ENCODE data around the gene ZKSCAN5.
"Not testable (repeated sequence)": the region's sequence is repeated elsewhere in the genome, so short reads cannot be mapped to it uniquely, and the experiment has no call there.

The ZKSCAN5 gene

GRCh38 chr7:99497766-99498545, 6.5 kb upstream of the ZKSCAN5 start:
- no peak for DNase-seq (ENCODE audit: low read depth)

DNA sequence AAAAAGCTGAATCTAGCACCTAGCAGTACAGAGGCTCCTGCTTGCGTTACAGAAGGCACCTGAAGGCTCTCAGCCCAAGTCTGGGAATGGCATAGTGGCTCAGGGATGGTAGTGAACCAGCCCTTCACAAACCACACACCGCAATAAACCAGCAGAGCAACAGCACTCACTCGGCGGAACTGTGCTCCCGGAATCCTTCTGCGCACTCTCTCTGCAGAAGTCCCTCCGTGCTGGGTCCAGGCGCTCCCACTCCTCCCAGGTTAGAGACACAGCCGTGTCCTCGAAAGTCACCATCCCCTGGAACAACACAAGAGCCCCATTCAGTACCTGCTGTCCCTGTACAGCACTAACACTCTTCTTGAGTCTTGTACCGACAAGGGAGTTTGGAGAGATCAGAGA, 5.9 kb upstream of the ZKSCAN5 start:
- no peak for DNase-seq (ENCODE audit: low read depth)

GRCh38 chr7:99499371-99499720, 5.1 kb upstream of the ZKSCAN5 start:
- DNase-seq (ENCODE audit: low read depth): peak; percentile 24

GRCh38 chr7:99499721-99500636, 4.5 kb upstream of the ZKSCAN5 start, which contains the start of gene ZNF394:
TSS of gene ZNF394 (minus strand) at chr7:99500281. CDS start at chr7:99500093, 188 bp downstream.
- DNase-seq (ENCODE audit: low read depth): peak; percentile 91

DNA sequence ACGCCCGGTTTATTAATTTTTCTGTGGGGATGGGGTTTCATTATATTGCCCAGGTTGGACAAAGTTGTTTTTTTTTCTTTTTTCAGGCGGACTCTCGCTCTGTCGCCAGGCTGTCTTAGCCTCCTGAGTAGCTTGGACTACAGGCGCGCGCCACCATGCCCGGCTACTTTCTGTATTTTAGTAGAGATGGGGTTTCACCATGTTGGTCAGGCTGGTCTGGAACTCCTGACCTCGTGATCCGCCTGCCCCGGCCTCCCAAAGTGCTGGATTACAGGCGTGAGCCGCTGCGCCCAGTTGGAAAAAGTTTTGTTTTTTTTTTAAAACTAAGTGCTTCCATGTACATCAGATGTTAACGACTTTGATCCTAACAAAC, 3.8 kb upstream of the ZKSCAN5 start:
- no peak for DNase-seq (ENCODE audit: low read depth)

DNA sequence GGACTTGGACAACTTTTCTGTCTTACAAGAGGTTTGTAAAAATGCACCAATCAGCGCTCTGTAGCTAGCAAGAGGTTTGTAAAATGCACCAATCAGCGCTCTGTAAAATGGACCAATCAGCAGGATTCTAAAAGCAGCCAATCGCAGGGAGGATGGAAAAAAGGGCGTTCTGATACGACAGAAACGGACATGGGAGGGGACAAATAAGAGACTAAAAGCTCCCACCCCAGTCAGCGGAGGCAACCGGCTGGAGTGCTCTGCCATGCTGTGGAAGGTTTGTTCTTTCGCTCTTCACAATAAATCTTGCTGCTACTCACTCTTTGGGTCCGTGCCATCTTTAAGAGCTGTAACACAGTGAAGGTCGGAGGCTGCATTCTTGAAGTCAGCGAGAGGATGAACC, 3.2 kb upstream of the ZKSCAN5 start:
- not testable (repeated sequence) for DNase-seq (ENCODE audit: low read depth)

DNA sequence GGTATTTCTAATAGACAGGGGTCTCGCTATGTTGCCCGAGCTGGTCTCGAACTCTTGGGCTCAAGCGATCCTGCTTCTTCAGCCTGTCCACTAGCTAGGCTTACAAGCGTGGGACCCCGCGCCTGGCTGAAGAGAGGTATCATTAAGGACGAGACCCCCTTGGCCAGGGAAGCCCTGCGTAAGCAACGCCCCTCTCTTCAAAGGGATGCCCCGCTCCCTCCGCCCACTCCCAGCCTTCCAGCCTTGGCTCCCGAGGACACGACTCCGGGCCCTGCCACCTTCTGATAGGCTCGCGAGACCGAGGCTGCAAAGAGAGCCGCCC, 220 bp upstream of the ZKSCAN5 start:
- no peak for DNase-seq (ENCODE audit: low read depth)

DNA sequence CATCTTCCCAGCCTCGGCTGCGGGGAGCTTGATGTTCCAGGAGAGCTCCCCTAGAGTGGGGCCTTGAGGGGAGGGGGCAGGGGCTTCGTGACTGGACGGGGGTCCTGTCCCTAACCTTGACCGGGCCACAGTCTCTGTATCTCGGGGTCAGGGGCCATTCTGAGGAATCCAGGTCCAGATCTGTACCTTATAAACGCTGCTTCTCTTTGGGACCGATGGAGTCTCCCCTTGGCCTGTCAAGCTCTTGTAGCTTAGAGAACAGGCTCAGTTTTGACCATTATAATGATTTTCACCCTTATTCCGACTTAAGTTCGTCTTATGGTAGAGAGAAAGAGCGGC, 831 bp downstream of the ZKSCAN5 start:
- DNase-seq (ENCODE audit: low read depth): no peak

GRCh38 chr7:99514050-99514449, 9.6 kb downstream of the ZKSCAN5 start:
- DNase-seq (ENCODE audit: low read depth): peak; percentile 48

DNA sequence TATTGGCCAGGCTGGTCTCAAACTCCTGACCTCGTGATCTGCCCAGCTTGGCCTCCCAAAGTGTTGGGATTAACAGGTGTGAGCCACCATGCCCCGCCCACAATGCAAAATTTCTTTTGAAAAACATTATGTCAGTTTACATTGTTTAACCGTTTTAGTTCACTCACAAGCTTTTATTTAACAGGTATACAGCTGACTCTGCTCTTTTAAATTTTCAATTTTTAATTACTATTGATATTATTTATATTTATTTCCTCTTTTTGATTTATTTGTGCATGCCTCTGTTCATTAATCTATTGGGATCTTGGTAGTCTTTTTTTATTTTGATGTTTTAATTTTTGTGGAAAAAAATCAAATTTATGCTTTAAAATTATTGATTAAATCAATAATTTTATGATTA, 16.9 kb downstream of the ZKSCAN5 start:
- DNase-seq (ENCODE audit: low read depth): no peak

DNA sequence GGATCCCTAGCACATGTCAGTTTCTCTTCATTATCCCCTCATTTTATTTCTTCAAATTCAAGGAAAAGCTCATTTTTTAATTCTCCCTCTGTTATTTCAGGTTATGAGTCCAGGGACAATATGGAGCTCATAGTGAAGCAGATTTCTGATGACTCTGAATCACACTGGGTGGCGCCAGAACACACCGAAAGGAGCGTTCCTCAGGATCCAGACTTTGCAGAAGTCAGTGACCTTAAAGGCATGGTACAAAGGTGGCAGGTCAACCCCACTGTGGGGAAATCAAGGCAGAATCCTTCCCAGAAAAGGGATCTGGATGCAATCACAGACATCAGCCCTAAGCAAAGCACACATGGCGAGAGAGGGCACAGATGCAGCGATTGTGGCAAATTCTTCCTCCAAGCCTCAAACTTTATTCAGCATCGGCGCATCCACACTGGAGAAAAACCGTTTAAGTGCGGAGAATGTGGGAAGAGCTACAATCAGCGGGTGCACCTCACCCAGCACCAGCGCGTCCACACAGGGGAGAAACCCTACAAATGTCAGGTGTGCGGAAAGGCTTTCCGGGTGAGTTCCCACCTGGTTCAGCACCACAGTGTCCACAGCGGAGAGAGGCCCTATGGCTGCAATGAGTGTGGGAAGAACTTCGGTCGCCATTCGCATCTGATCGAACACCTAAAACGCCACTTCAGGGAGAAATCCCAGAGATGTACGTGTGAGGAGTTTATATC, 21.4 kb downstream of the ZKSCAN5 start:
- peak; percentile 19 for DNase-seq (ENCODE audit: low read depth)

DNA sequence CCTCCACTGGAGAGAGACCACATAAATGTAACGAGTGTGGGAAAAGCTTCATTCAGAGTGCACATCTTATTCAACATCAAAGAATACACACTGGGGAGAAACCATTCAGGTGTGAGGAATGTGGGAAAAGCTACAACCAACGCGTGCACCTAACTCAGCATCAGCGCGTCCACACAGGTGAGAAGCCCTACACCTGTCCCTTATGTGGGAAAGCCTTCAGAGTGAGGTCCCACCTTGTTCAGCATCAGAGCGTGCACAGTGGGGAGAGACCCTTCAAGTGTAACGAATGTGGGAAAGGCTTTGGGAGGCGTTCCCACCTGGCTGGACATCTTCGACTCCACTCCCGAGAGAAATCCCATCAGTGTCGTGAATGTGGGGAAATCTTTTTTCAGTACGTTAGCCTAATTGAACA, 26.9 kb downstream of the ZKSCAN5 start:
- DNase-seq (ENCODE audit: low read depth): peak; percentile 3

GRCh38 chr7:99535667-99536066, 31.2 kb downstream of the ZKSCAN5 start:
- DNase-seq (ENCODE audit: low read depth): no peak

GRCh38 chr7:99539213-99539811, 34.9 kb downstream of the ZKSCAN5 start:
- no peak for DNase-seq (ENCODE audit: low read depth)

- no peak for DNase-seq (ENCODE audit: low read depth)
Observed at GRCh38 chr7:99540542-99540941, 36.1 kb downstream of the ZKSCAN5 start.

DNA sequence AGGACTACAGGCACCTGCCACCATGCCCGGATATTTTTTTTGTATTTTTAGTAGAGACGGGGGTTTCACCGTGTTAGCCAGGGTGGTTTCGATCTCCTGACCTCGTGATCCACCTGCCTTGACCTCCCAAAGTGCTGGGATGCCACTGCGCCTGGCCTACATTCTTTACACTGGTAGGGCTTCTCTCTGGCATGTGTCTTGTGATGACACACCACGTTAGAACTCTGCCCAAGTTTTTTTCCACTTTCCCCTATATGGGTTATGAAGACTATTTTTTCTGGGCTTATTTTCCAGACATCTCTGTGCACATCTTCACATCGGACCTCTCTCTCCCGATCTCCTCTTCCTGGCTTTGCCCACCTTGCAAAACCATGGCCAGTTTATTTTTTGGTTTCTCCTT, 36.8 kb downstream of the ZKSCAN5 start:
- peak; percentile 10 for DNase-seq (ENCODE audit: low read depth)

DNA sequence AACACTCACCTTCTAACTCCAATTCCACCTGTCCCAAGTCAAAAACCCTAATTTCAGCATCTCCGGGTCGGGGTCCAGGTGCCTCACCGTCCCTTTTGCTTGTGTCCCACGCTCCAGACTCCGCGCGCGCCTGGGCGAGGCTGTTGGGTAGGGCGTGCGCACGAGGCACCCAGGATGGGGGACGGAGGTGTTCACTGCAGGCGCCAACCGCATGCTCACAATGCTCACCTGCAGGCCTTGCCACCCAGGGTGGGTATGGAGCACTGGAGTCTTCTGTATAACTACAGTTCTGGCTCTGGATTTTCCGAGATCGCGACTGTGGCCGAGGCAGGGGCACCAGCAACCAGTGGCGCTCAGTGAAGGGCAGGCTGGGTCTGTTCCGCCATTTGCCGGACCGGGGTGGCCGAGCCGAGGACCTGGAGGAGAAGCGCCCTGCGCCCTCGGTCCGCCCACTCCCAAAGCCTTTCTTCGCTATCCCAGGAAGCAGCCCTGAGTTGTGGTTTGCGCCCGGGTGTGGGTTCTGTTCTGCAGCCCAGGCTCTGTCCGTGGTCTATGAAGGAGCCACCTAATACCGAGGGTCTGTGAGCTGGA, 38.7 kb downstream of the ZKSCAN5 start:
- DNase-seq (ENCODE audit: low read depth): no peak

GRCh38 chr7:99543916-99544315, 39.5 kb downstream of the ZKSCAN5 start:
- no peak for DNase-seq (ENCODE audit: low read depth)

- not testable (repeated sequence) for DNase-seq (ENCODE audit: low read depth)
Observed at GRCh38 chr7:99545308-99545707, 40.8 kb downstream of the ZKSCAN5 start.

DNA sequence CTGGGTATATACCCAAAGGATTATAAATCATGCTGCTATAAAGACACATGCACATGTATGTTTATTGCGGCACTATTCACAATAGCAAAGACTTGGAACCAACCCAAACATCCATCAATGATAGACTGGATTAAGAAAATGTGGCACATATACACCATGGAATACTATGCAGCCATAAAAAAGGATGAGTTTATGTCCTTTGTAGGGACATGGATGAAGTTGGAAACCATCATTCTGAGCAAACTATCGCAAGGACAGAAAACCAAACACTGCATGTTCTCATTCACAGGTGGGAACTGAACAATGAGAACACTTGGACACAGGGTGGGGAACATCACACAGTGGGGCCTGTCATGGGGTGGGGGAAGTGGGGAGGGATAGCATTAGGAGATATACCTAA, 45.1 kb downstream of the ZKSCAN5 start:
- not testable (repeated sequence) for DNase-seq (ENCODE audit: low read depth)

- DNase-seq (ENCODE audit: low read depth): peak; percentile 25
Observed at GRCh38 chr7:99551334-99551733, 46.9 kb downstream of the ZKSCAN5 start.

All from EH (cell line).